H1 (cell line): ENCODE data around the gene ZNF283. TPM values are rescaled to one million over a fixed set of nuclear protein-coding genes. Genes with fewer than 3 reads are reported as not detected.

ENCODE experiments used
- CTCF ChIA-PET: fragments of 300-600 bp; sonication (Branson Sonifier 250); formaldehyde crosslinking; loops from one replicate; lab custom pipeline; 2021; ENCODE audit not compliant: partially characterized antibody; lab: Charles Lee
- POLR2A ChIA-PET: fragments of 300-600 bp; sonication (Branson Sonifier 250); formaldehyde crosslinking; loops from one replicate; lab custom pipeline; 2021; ENCODE audit warnings: inconsistent platforms; ENCODE audit not compliant: partially characterized antibody; lab: Charles Lee
- DNase-seq, 2 experiments: peaks; one replicate each; pipeline versions ENCODE4 v3.0.0 to v3.0.0-alpha.2; 2010 to 2022; ENCODE audit warnings: low spot score in 2 of 2, low read depth in 1 of 2, mixed read lengths in 1 of 2
- FAIRE-seq: peaks from 2 replicates; lab custom pipeline; 2011; peaks lifted over from hg19 to GRCh38; lab: Jason Lieb, UNC
- H2AFZ ChIP-seq: 2 replicates; pipeline ENCODE4 v1.8.1; 2012; ENCODE audit warnings: low read length, inconsistent platforms
- H2AK5ac ChIP-seq: 2 replicates; pipeline ENCODE4 v1.6.1; 2013; ENCODE audit warnings: low read depth, low read length
- H2BK120ac ChIP-seq: replicated peaks from 2 replicates; pipeline ENCODE3; 2013; ENCODE audit warnings: low read depth, low read length, inconsistent platforms
- H2BK12ac ChIP-seq: 2 replicates; pipeline ENCODE4 v1.6.1; 2013; ENCODE audit warnings: low read depth, low read length
- H2BK15ac ChIP-seq: 2 replicates; pipeline ENCODE4 v1.6.1; 2013; ENCODE audit warnings: low read length
- H2BK20ac ChIP-seq: 2 replicates; pipeline ENCODE4 v1.6.1; 2013; ENCODE audit warnings: low read length
- H2BK5ac ChIP-seq: 2 replicates; pipeline ENCODE4 v1.6.1; 2013; ENCODE audit warnings: low read depth, low read length
- H3K14ac ChIP-seq: 2 replicates; pipeline ENCODE4 v1.6.1; 2013; ENCODE audit warnings: inconsistent platforms; ENCODE audit not compliant: insufficient read length
- H3K18ac ChIP-seq: 2 replicates; pipeline ENCODE4 v1.6.1; 2013; ENCODE audit warnings: low read length; ENCODE audit errors: extremely low read depth
- H3K23ac ChIP-seq: 2 replicates; pipeline ENCODE4 v1.6.1; 2013; ENCODE audit warnings: inconsistent platforms; ENCODE audit not compliant: insufficient read length
- H3K23me2 ChIP-seq: 2 replicates; pipeline ENCODE4 v1.6.1; 2013; ENCODE audit warnings: low read depth, low read length
- H3K27ac ChIP-seq: 2 replicates; pipeline ENCODE4 v1.6.1; 2011; ENCODE audit warnings: low read depth, low read length, inconsistent platforms
- H3K27me3 ChIP-seq, 4 experiments: replicated peaks in 1 of 4; 1 replicate in 1 of 4; 2 replicates in 3 of 4; pipeline versions ENCODE4 v1.6.1 to v1.8.1; 2011 to 2013; ENCODE audit warnings: low read length in 3 of 4, mild to moderate bottlenecking in 3 of 4, inconsistent platforms in 2 of 4, mixed read lengths in 2 of 4, moderate library complexity in 1 of 4; ENCODE audit not compliant: control insufficient read depth in 3 of 4, insufficient read depth in 3 of 4; ENCODE audit errors: extremely low read depth in 1 of 4
- H3K36me3 ChIP-seq, 4 experiments: 2 replicates each; pipeline versions ENCODE4 v1.6.1 to v1.8.1; 2011 to 2013; ENCODE audit warnings: mild to moderate bottlenecking in 4 of 4, low read length in 3 of 4, moderate library complexity in 2 of 4, control low read depth in 1 of 4, inconsistent platforms in 1 of 4; ENCODE audit not compliant: insufficient read depth in 4 of 4, control insufficient read depth in 2 of 4
- H3K4ac ChIP-seq: replicated peaks from 2 replicates; pipeline ENCODE3; 2013; ENCODE audit warnings: low read length, low read depth, mixed read lengths, inconsistent platforms; ENCODE audit not compliant: insufficient read length
- H3K4me1 ChIP-seq, 4 experiments: replicated peaks in 1 of 4; 1 replicate in 1 of 4; 2 replicates in 3 of 4; pipeline versions ENCODE4 v1.6.1 to v1.8.1; 2011 to 2013; ENCODE audit warnings: low read length in 3 of 4, inconsistent platforms in 2 of 4, mixed read lengths in 1 of 4; ENCODE audit not compliant: insufficient read depth in 4 of 4, control insufficient read depth in 3 of 4
- H3K4me2 ChIP-seq, 2 experiments: 2 replicates each; pipeline versions ENCODE4 v1.6.1 to v1.8.1; 2011 to 2013; ENCODE audit warnings: low read depth in 2 of 2, low read length in 2 of 2, control low read depth in 1 of 2, inconsistent platforms in 1 of 2, mild to moderate bottlenecking in 1 of 2; ENCODE audit not compliant: insufficient read depth in 1 of 2
- H3K4me3 ChIP-seq, 4 experiments: fragments of 200-600, 300-600 bp in 1 of 4; sonication (generic), shearing (Covaris generic), sonication (Bioruptor Twin) in 1 of 4; 2 replicates each; pipeline versions ENCODE4 v1.5.1 to v1.8.1; 2011 to 2016; ENCODE audit warnings: low read length in 4 of 4, low read depth in 3 of 4, control low read depth in 2 of 4, inconsistent platforms in 2 of 4, mild to moderate bottlenecking in 2 of 4, mixed read lengths in 1 of 4, moderate library complexity in 1 of 4; ENCODE audit not compliant: insufficient read depth in 2 of 4; ENCODE audit errors: extremely low read depth in 1 of 4
- H3K56ac ChIP-seq: replicated peaks from 2 replicates; pipeline ENCODE3; 2013; ENCODE audit warnings: low read depth, mild to moderate bottlenecking, mixed read lengths, low read length, inconsistent platforms; ENCODE audit not compliant: insufficient read length
- H3K79me1 ChIP-seq: 2 replicates; pipeline ENCODE4 v1.6.1; 2013; ENCODE audit warnings: low read depth, low read length, control low read depth
- H3K79me2 ChIP-seq, 2 experiments: 2 replicates each; pipeline versions ENCODE4 v1.6.1 to v1.8.1; 2012 to 2013; ENCODE audit warnings: low read length in 2 of 2, mild to moderate bottlenecking in 2 of 2, inconsistent platforms in 1 of 2; ENCODE audit not compliant: insufficient read depth in 2 of 2, control insufficient read depth in 1 of 2
- H3K9ac ChIP-seq, 4 experiments: replicated peaks in 1 of 4; 1 replicate in 1 of 4; 2 replicates in 3 of 4; pipeline versions ENCODE4 v1.6.1 to v1.8.1; 2011 to 2013; ENCODE audit warnings: low read depth in 3 of 4, low read length in 3 of 4, control low read depth in 2 of 4, mild to moderate bottlenecking in 2 of 4, moderate library complexity in 2 of 4, inconsistent platforms in 1 of 4; ENCODE audit errors: extremely low read depth in 1 of 4
- H3K9me3 ChIP-seq, 2 experiments: 2 replicates each; pipeline versions ENCODE4 v1.6.1 to v1.8.1; 2012 to 2013; ENCODE audit warnings: mild to moderate bottlenecking in 2 of 2, moderate library complexity in 2 of 2, control low read depth in 1 of 2, inconsistent platforms in 1 of 2, low read depth in 1 of 2, low read length in 1 of 2, mixed read lengths in 1 of 2; ENCODE audit not compliant: insufficient read depth in 2 of 2
- H4K20me1 ChIP-seq, 2 experiments: replicated peaks in 1 of 2; 2 replicates each; pipeline versions ENCODE3 to v1.8.1; 2011 to 2013; ENCODE audit warnings: inconsistent platforms in 2 of 2, low read length in 2 of 2, mild to moderate bottlenecking in 1 of 2; ENCODE audit not compliant: insufficient read depth in 2 of 2, control insufficient read depth in 1 of 2
- H4K5ac ChIP-seq: 2 replicates; pipeline ENCODE4 v1.6.1; 2013; ENCODE audit warnings: low read length, low read depth, mixed read lengths, inconsistent platforms; ENCODE audit not compliant: insufficient read length
- H4K8ac ChIP-seq: 2 replicates; pipeline ENCODE4 v1.8.0; 2013; ENCODE audit warnings: mild to moderate bottlenecking, moderate library complexity, low read length, inconsistent platforms; ENCODE audit not compliant: insufficient read depth; ENCODE audit errors: extremely low read depth
- H4K91ac ChIP-seq: replicated peaks from 2 replicates; pipeline ENCODE3; 2013; ENCODE audit warnings: low read length, mixed read lengths, inconsistent platforms; ENCODE audit not compliant: insufficient read length
- ASH2L ChIP-seq: fragments of 200-600, 300-600 bp; sonication (generic); IDR thresholded peaks from one replicate; pipeline ENCODE4 v1.7.1; 2017; ENCODE audit warnings: low read length
- BCL11A ChIP-seq, 2 experiments: IDR thresholded peaks; one replicate each; pipeline ENCODE4 v1.6.1; 2011; ENCODE audit warnings: low read depth in 2 of 2, low read length in 2 of 2, mild to moderate bottlenecking in 2 of 2
- BRCA1 ChIP-seq: IDR thresholded peaks from 2 replicates; pipeline ENCODE4 v1.6.1; 2012; ENCODE audit warnings: low read depth, low read length, improper control_type of control experiment
- CHD1 ChIP-seq: IDR thresholded peaks from 2 replicates; pipeline ENCODE4 v1.6.1; 2012; ENCODE audit warnings: low read depth, low read length, improper control_type of control experiment
- HDAC2 ChIP-seq, 2 experiments: fragments of 300-600 bp in 1 of 2; sonication (generic) in 1 of 2; IDR thresholded peaks; 2 replicates each; pipeline ENCODE4 v1.6.1; 2011 to 2012; ENCODE audit warnings: low read depth in 2 of 2, low read length in 2 of 2, mild to moderate bottlenecking in 2 of 2, moderate library complexity in 2 of 2, borderline replicate concordance in 1 of 2, inconsistent platforms in 1 of 2
- JUND ChIP-seq: IDR thresholded peaks from 2 replicates; pipeline ENCODE4 v1.6.1; 2011; ENCODE audit warnings: mild to moderate bottlenecking, improper control_type of control experiment, low read length
- RBBP5 ChIP-seq: IDR thresholded peaks from 2 replicates; pipeline ENCODE4 v1.7.1; 2012; ENCODE audit warnings: low read depth, mild to moderate bottlenecking, inconsistent platforms, low read length, moderate library complexity, borderline replicate concordance
- SAP30 ChIP-seq: fragments of 300-600 bp; sonication (generic); IDR thresholded peaks from 2 replicates; pipeline ENCODE4 v1.7.1; 2012; ENCODE audit warnings: low read length, moderate library complexity, mild to moderate bottlenecking, inconsistent platforms; ENCODE audit not compliant: insufficient read depth, insufficient replicate concordance
- SIN3A ChIP-seq, 2 experiments: IDR thresholded peaks in 1 of 2; conservative IDR thresholded peaks in 1 of 2; 2 replicates each; pipeline ENCODE4 v1.6.1; 2011 to 2012; ENCODE audit warnings: low read length in 2 of 2, improper control_type of control experiment in 1 of 2, low read depth in 1 of 2, mild to moderate bottlenecking in 1 of 2
- SP4 ChIP-seq: IDR thresholded peaks from 2 replicates; pipeline ENCODE4 v1.6.1; 2012; ENCODE audit warnings: low read length, inconsistent platforms
- SRF ChIP-seq: IDR thresholded peaks from 2 replicates; pipeline ENCODE4 v1.6.1; 2011; ENCODE audit warnings: mild to moderate bottlenecking, low read depth, low read length, moderate library complexity
- TAF1 ChIP-seq: IDR thresholded peaks from 2 replicates; pipeline ENCODE4 v1.6.1; 2011; ENCODE audit warnings: mild to moderate bottlenecking, low read depth, low read length
- TBP ChIP-seq: IDR thresholded peaks from 2 replicates; pipeline ENCODE4 v1.6.1; 2011; ENCODE audit warnings: low read depth, low read length, improper control_type of control experiment
- WGBS, 2 experiments: shearing (Covaris generic) in 1 of 2; methylation state at CpG; one replicate each; pipeline versions ENCODE4 v1.1.6 to v1.1.7; 2013 to 2015; ENCODE audit warnings: low lambda C conversion rate in 2 of 2, mixed read lengths in 2 of 2, inconsistent platforms in 1 of 2, low coverage in 1 of 2, missing lambda C conversion rate in 1 of 2; ENCODE audit not compliant: insufficient replicate concordance in 2 of 2, insufficient coverage in 1 of 2, insufficient read length in 1 of 2; ENCODE audit errors: extremely low coverage in 1 of 2, missing lambda C conversion rate in 1 of 2; 5-methylcytosine and 5-hydroxymethylcytosine counted together
- polyA plus RNA-seq, 7 experiments: library from polyadenylated mRNA; depleted of rRNA in 3 of 7; stranded (reverse) in 5 of 7; unstranded in 2 of 7; fragments of >200 nt in 5 of 7; fragments of 200-250 nt in 2 of 7; gene quantifications; 1 replicate in 5 of 7; 2 replicates in 1 of 7; 4 replicates in 1 of 7; pipeline versions ENCODE4 v1.2.1 to v1.2.3, GENCODE V29; 2011 to 2013; ENCODE audit warnings: missing spikeins in 2 of 7, mixed read lengths in 2 of 7
- total RNA-seq: library from RNA; stranded (reverse); fragmentation: NEBNext Ultra II Directional; extraction: Animal tissue kit (Norgen Biotek cat#: 25700); gene quantifications from 2 replicates; pipeline ENCODE4 v1.2.1, GENCODE V29; 2021

ZNF283 gene
- total and polyA plus RNA-seq, 2 of the 8 experiments (the other 6 are each of a cell fraction or from before 2014, with no cell fraction given): 1.1 to 4.3 TPM

DNA sequence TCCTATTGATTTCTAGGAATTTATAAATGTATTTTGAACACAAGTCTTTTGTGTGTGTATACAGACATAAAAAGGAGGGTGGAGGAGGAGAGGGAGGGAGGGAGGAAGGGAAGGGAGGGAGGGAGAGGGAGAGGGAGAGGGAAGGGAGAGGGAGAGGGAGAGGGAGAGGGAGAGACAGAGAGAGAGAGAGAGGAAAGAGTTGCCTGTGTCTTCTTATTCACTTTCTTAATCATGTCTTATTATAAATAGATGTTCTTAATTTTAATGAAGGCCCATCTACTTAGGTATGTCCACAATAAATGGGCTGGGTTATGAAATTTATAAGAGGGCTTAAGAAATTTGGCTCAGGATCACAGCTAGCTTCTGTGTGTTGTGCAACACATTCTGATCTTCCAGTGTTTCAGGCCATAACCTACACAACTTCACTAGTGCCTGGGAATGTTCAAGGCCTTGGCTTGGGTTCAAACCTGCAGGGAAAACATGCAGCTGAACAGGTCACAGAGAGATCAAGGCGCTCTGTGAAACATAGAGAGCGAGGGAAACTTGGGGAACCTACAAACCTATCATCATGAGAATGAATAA lies 68.7 kb downstream of the ZNF283 start:
- H3K23ac ChIP-seq: no peak overlapping the region
- H3K4me2 ChIP-seq: no peak overlapping the region
- H3K14ac ChIP-seq: no peak overlapping the region
- H3K27me3 ChIP-seq: no peaks in the 10 kb centered on the region
- no peak overlapping the region for H3K18ac ChIP-seq
- H2AK5ac ChIP-seq: no peak overlapping the region
- peaks cover 11 to 22% of the 10 kb centered on the region in 2 experiments for H3K9me3 ChIP-seq
- 73% methylated on average over 2 of the region's 2 CpGs; no CpG with 5 or more reads in 1 of the 2 experiments for WGBS, 2 experiments
- H3K56ac ChIP-seq: no peak overlapping the region
- no peak overlapping the region for H2BK20ac ChIP-seq
- H2BK12ac ChIP-seq: no peak overlapping the region
- H2BK120ac ChIP-seq: no peak overlapping the region
- H2AFZ ChIP-seq: no peak overlapping the region
- no peaks in the 10 kb centered on the region for H3K79me2 ChIP-seq
- no peak overlapping the region for H4K5ac ChIP-seq
- H3K79me1 ChIP-seq: no peaks in the 10 kb centered on the region
- FAIRE-seq (no peak), DNase-seq (no peak)
- H4K8ac ChIP-seq: no peak overlapping the region
- H3K4me3 ChIP-seq: no peak overlapping the region
- H3K36me3 ChIP-seq: no peaks in the 10 kb centered on the region
- H4K20me1 ChIP-seq: no peaks in the 10 kb centered on the region
- no peak overlapping the region for H4K91ac ChIP-seq
- no peak overlapping the region for H3K27ac ChIP-seq
- H3K9ac ChIP-seq: no peak overlapping the region
- POLR2A ChIA-PET: no interaction called here
- no peak for TF ChIP-seq BRCA1
- TF ChIP-seq TBP: no peak
- TF ChIP-seq SAP30: no peak
- TF ChIP-seq BCL11A (IDR thresholded peaks at IDR 0.05; ENCODE audit: low read depth in 2 of 2, low read length in 2 of 2): no peak
- TF ChIP-seq SP4: no peak
- TF ChIP-seq JUND: no peak
- TF ChIP-seq TAF1: no peak
- no peak for TF ChIP-seq SIN3A (conservative IDR thresholded peaks at IDR 0.05 in 1 of 2, IDR thresholded peaks at IDR 0.05 in 1 of 2; ENCODE audit: low read depth in 1 of 2, low read length in 2 of 2)
- no peak for TF ChIP-seq CHD1
- no peak for TF ChIP-seq RBBP5
- TF ChIP-seq HDAC2 (IDR thresholded peaks at IDR 0.05; ENCODE audit: borderline replicate concordance in 1 of 2, low read depth in 2 of 2, low read length in 2 of 2): no peak
- TF ChIP-seq ASH2L: no peak
- no peak for TF ChIP-seq SRF
- no peaks in the 10 kb centered on the region for H3K23me2 ChIP-seq
- H2BK5ac ChIP-seq: no peak overlapping the region
- peaks cover 0 to under 1% (median under 1%) of the 10 kb centered on the region in 4 experiments; a peak in 1 of 7 replicates for H3K4me1 ChIP-seq
- no peak overlapping the region for H3K4ac ChIP-seq
- CTCF ChIA-PET: no interaction called here
- H2BK15ac ChIP-seq: no peak overlapping the region
